D721Med (cell line): ENCODE measurements around the gene ZFAND3.

ENCODE experiments used
- DNase-seq: peaks from one replicate; pipeline ENCODE4 v3.0.0; 2011; ENCODE audit warnings: low spot score; ENCODE audit not compliant: insufficient read length
- FAIRE-seq: peaks from 2 replicates; lab custom pipeline; 2011; peaks lifted over from hg19 to GRCh38; lab: Jason Lieb, UNC
- CTCF ChIP-seq: IDR thresholded peaks from 2 replicates; pipeline ENCODE4 v1.5.1; 2012; ENCODE audit warnings: mild to moderate bottlenecking, control low read depth; ENCODE audit not compliant: insufficient read depth; ENCODE audit errors: missing control alignments

The ZFAND3 gene

GRCh38 chr6:37806213-37806612 is 13.3 kb upstream of the ZFAND3 start:
- FAIRE-seq (no peak), DNase-seq (no peak)
- TF ChIP-seq CTCF: no peak

GRCh38 chr6:37807656-37808055 is 11.9 kb upstream of the ZFAND3 start:
- TF ChIP-seq CTCF: no peak
- DNase-seq: peak; percentile 37
- FAIRE-seq: no peak

GRCh38 chr6:37809197-37809543 is 10.4 kb upstream of the ZFAND3 start:
- no peak for TF ChIP-seq CTCF
- DNase-seq (no peak), FAIRE-seq (no peak)

GRCh38 chr6:37812841-37813240 is 6.7 kb upstream of the ZFAND3 start:
- DNase-seq (no peak), FAIRE-seq (no peak)
- TF ChIP-seq CTCF: no peak

GRCh38 chr6:37814374-37814773 is 5.2 kb upstream of the ZFAND3 start:
- DNase-seq: no peak
- no peak for FAIRE-seq
- no peak for TF ChIP-seq CTCF

- DNase-seq (no peak), FAIRE-seq (no peak)
- no peak for TF ChIP-seq CTCF
These were observed 2.7 kb upstream of the ZFAND3 start for GRCh38 chr6:37816599-37817375.

- no peak for TF ChIP-seq CTCF
- peak; percentile 41 for DNase-seq
- no peak for FAIRE-seq
These were observed 871 bp upstream of the ZFAND3 start for GRCh38 chr6:37818536-37819176.
